Tibial artery (tissue), 4 donors: ENCODE measurements around the gene MCF2L.

Experiments
- DNase-seq, 2 donors: peaks; one replicate each; pipeline ENCODE4 v3.0.0-alpha.2; 2019
- H3K27ac ChIP-seq, 2 donors: fragments of 200-600 bp; sonication (generic) in 1 of 2; 1 replicate in 1 of 2; 2 replicates in 1 of 2; pipeline ENCODE4 v1.5.1; 2018 to 2019; ENCODE audit warnings: mild to moderate bottlenecking in 1 of 2
- H3K27me3 ChIP-seq, 2 donors: fragments of 200-600 bp; sonication (generic) in 1 of 2; one replicate each; pipeline versions ENCODE4 v1.5.1 to v1.6.0; 2016 to 2019
- H3K36me3 ChIP-seq, 3 donors: fragments of 200-600 bp; sonication (generic) in 2 of 3; one replicate each; pipeline ENCODE4 v1.5.1; 2016 to 2019; ENCODE audit warnings: mild to moderate bottlenecking in 2 of 3
- H3K4me1 ChIP-seq, 4 donors: fragments of 200-600 bp; sonication (generic) in 2 of 4; 1 replicate in 3 of 4; 2 replicates in 1 of 4; pipeline ENCODE4 v1.5.1; 2016 to 2019
- H3K4me3 ChIP-seq, 2 donors: fragments of 200-600 bp; sonication (generic) in 1 of 2; 1 replicate in 1 of 2; 2 replicates in 1 of 2; pipeline ENCODE4 v1.5.1; 2018 to 2019; ENCODE audit warnings: mild to moderate bottlenecking in 2 of 2
- H3K9me3 ChIP-seq, 3 donors: fragments of 200-600 bp; sonication (generic) in 1 of 3; one replicate each; pipeline ENCODE4 v1.5.1; 2016 to 2019
- CTCF ChIP-seq, 2 experiments: fragments of 200-600 bp in 1 of 2; fragments of 450-650 bp in 1 of 2; IDR thresholded peaks; one replicate each; pipeline ENCODE4 v1.5.1; 2017 to 2019; ENCODE audit warnings: antibody characterized with exemption in 2 of 2, mild to moderate bottlenecking in 1 of 2, moderate library complexity in 1 of 2
- intact Hi-C: fragments of 100-400 bp; cut with DNase I; formaldehyde crosslinking; loops from one replicate; pipeline ENCODE4 v1.15.0; 2023; ENCODE audit warnings: low total_unique reads

The MCF2L gene

GRCh38 chr13:113005997-113006396 is 37.0 kb downstream of the MCF2L start:
- no peak for TF ChIP-seq CTCF (IDR thresholded peaks at IDR 0.05)
- Histone ChIP-seq H3K4me1 (peaks cover 0 to 26% (median 10%) of the 10 kb centered on the region in 4 donors), H3K9me3 (no peaks in the 10 kb centered on the region), H3K4me3 (no peak overlapping the region), H3K27me3 (peaks cover 0 to 34% of the 10 kb centered on the region in 2 donors), H3K36me3 (no peaks in the 10 kb centered on the region), H3K27ac (no peak overlapping the region)
- intact Hi-C loops, result no loop called here
- no peak for DNase-seq

- DNase-seq, result no peak
- Histone ChIP-seq H3K27me3 (peaks cover 0 to 27% of the 10 kb centered on the region in 2 donors), H3K36me3 (no peaks in the 10 kb centered on the region), H3K27ac (no peak overlapping the region), H3K9me3 (no peaks in the 10 kb centered on the region), H3K4me3 (no peak overlapping the region), H3K4me1 (peaks cover 0 to 19% (median 5%) of the 10 kb centered on the region in 4 donors)
- intact Hi-C loops, result no loop called here
- no peak for TF ChIP-seq CTCF (IDR thresholded peaks at IDR 0.05)
Measured at GRCh38 chr13:113006660-113007059, 37.6 kb downstream of the MCF2L start.

GRCh38 chr13:113008851-113009250 is 39.8 kb downstream of the MCF2L start:
- no peaks in the 10 kb centered on the region for H3K36me3 ChIP-seq
- no peak overlapping the region for H3K27ac ChIP-seq
- intact Hi-C loops, result no loop called here

GRCh38 chr13:113009743-113010509 is 40.9 kb downstream of the MCF2L start:
- Histone ChIP-seq H3K9me3 (no peaks in the 10 kb centered on the region), H3K4me3 (no peak overlapping the region), H3K4me1 (peaks cover 0 to 9% (median 0%) of the 10 kb centered on the region in 4 donors), H3K36me3 (no peaks in the 10 kb centered on the region), H3K27me3 (peaks cover 0 to 5% of the 10 kb centered on the region in 2 donors), H3K27ac (no peak overlapping the region)
- no peak for TF ChIP-seq CTCF (IDR thresholded peaks at IDR 0.05)
- no peak for DNase-seq
- intact Hi-C loops, result no loop called here

More at GRCh38 chr13:113008851-113009250, 39.8 kb downstream of the MCF2L start:
- H3K9me3 ChIP-seq, result no peaks in the 10 kb centered on the region
- no peak for DNase-seq
- no peak for TF ChIP-seq CTCF (IDR thresholded peaks at IDR 0.05)
- H3K4me3 ChIP-seq, result no peak overlapping the region
- H3K27me3 ChIP-seq, result peaks cover 0 to 9% of the 10 kb centered on the region in 2 donors
- H3K4me1 ChIP-seq, result peaks cover 0 to 9% (median 0%) of the 10 kb centered on the region in 4 donors

- Histone ChIP-seq H3K4me1 (peaks cover 0 to 9% (median 0%) of the 10 kb centered on the region in 4 donors), H3K36me3 (no peaks in the 10 kb centered on the region), H3K27ac (no peak overlapping the region), H3K27me3 (peaks cover 0 to 5% of the 10 kb centered on the region in 2 donors), H3K4me3 (no peak overlapping the region), H3K9me3 (no peaks in the 10 kb centered on the region)
- intact Hi-C loops, result no loop called here
- no peak for TF ChIP-seq CTCF (IDR thresholded peaks at IDR 0.05)
- no peak for DNase-seq
Measured at GRCh38 chr13:113010510-113010865, 41.5 kb downstream of the MCF2L start.
